Breast epithelium (tissue), 3 donors: ENCODE results near the gene ADH7.
"Not testable (repeated sequence)": the region's sequence is repeated elsewhere in the genome, so short reads cannot be mapped to it uniquely, and the experiment has no call there.

Experiments used
- CTCF ChIP-seq, 3 donors: fragments of 450-650 bp; IDR thresholded peaks; one replicate each; pipeline ENCODE4 v1.5.1; 2016 to 2017; ENCODE audit warnings: antibody characterized with exemption in 3 of 3, mild to moderate bottlenecking in 3 of 3, moderate library complexity in 3 of 3
- POLR2A ChIP-seq: fragments of 450-650 bp; IDR thresholded peaks from one replicate; pipeline ENCODE4 v1.6.1; 2016; ENCODE audit warnings: antibody characterized with exemption, mild to moderate bottlenecking, moderate library complexity
- POLR2AphosphoS5 ChIP-seq, 3 donors: sonication (generic); formaldehyde crosslinking; IDR thresholded peaks; one replicate each; pipeline ENCODE4 v1.6.1; 2017; ENCODE audit warnings: antibody characterized with exemption in 3 of 3

- not testable (repeated sequence) for TF ChIP-seq POLR2A; CTCF (IDR thresholded peaks at IDR 0.05); POLR2AphosphoS5 (IDR thresholded peaks at IDR 0.05)
Measured at GRCh38 chr4:99415762-99416161, 19.4 kb downstream of the ADH7 start.
